Measurements from ENCODE around the gene CMPK1. TPM values are rescaled to one million over a fixed set of nuclear protein-coding genes. Genes with fewer than 3 reads are reported as not detected.

Gene CMPK1
- total and polyA plus RNA-seq, 2 of the 4 experiments (the other 2 are of a cell fraction) = 23.1 to 31.9 TPM

DNA sequence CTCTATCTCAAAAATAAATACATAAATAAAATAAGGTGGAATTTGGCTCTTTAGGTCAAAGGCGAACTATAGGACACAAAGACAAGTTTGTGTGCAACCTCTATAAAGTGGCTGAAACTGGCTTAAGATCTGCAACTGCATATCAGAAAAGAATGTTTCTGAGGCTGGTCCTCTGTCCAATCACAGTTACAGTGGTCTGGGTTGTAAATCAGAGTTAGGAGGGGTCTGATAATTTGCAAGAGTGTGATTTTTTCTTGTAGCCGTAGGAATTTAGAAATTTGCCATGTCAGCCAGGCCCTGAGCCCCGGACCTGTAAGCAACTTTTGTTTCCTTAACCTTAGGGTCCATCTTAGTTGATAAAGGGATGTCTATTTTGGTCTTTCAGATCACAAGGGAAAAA, 27.8 kb downstream of the CMPK1 start:
- ChIA-PET POLR2A (ENCODE audit: unreplicated experiment) (no interaction called here), CTCF (interaction anchor here (0.6 kb wide), 1 partner anchor 356 kb away, joined by 3 read pairs; no protein-coding TSS in a partner anchor)
- no peak for ATAC-seq (ENCODE audit: low read depth)
- no peaks in the 10 kb centered on the region for H3K9me3 ChIP-seq (ENCODE audit: control insufficient read depth, insufficient read depth, low read length)
- H4K8ac ChIP-seq (ENCODE audit: low read depth in 2 of 2, low read length in 2 of 2) = no peak overlapping the region
- no peak overlapping the region for H2BK20ac ChIP-seq (ENCODE audit: low read depth, low read length)
- no peak overlapping the region for H3K4me2 ChIP-seq (ENCODE audit: low read depth, low read length)
- H3K9ac ChIP-seq (ENCODE audit: low read depth, low read length) = no peak overlapping the region
- no peaks in the 10 kb centered on the region for H3K4me1 ChIP-seq (ENCODE audit: control insufficient read depth, insufficient read depth, low read length)
- H2BK15ac ChIP-seq (ENCODE audit: low read depth, low read length) = no peak overlapping the region
- no peak overlapping the region for H3K4ac ChIP-seq (ENCODE audit: low read depth, low read length)
- no peak overlapping the region for H3K14ac ChIP-seq (replicated peaks; ENCODE audit: low read depth, low read length)
- DNase-seq = no peak
- no TSS peak for BruUV-seq (replicated peaks)
- peaks cover 2% of the 10 kb centered on the region; the same call in 1 of the 2 replicates for H3K9me1 ChIP-seq (ENCODE audit: insufficient read depth, low read length)
- no peak overlapping the region for H2AK5ac ChIP-seq (ENCODE audit: low read depth, low read length)
- no peak overlapping the region for H3K27ac ChIP-seq (ENCODE audit: insufficient read depth, low read length)
- no peak overlapping the region for H3K18ac ChIP-seq (ENCODE audit: low read depth, low read length)
- H2AK9ac ChIP-seq (replicated peaks; ENCODE audit: low read depth, low read length, poor library complexity) = no peak overlapping the region
- intact Hi-C loops (cut with micrococcal nuclease) (no loop called here), dilution Hi-C loops (cut with HindIII; ENCODE audit: low sequenced_read_pairs, unreplicated experiment) (no loop called here), in situ Hi-C loops (cut with MboI; ENCODE audit: low sequenced_read_pairs) (no loop called here)
- H3K79me1 ChIP-seq (ENCODE audit: low read depth in 1 of 2, low read length in 2 of 2) = peaks cover 10 to 41% of the 10 kb centered on the region in 2 experiments
- no peak overlapping the region for H2BK5ac ChIP-seq (ENCODE audit: low read depth, low read length, poor library complexity, severe bottlenecking)
- no peaks in the 10 kb centered on the region for H3K27me3 ChIP-seq (ENCODE audit: control insufficient read depth, insufficient read depth, low read length)
- peaks cover 21% of the 10 kb centered on the region for H4K20me1 ChIP-seq (ENCODE audit: insufficient read depth, low read length)
- H3K23ac ChIP-seq (ENCODE audit: low read depth, low read length) = no peak overlapping the region
- no peak overlapping the region for H4K5ac ChIP-seq (ENCODE audit: low read depth, low read length)
- no peak overlapping the region for H3K56ac ChIP-seq (ENCODE audit: extremely low read depth, insufficient read depth, low read length)
- H2BK120ac ChIP-seq (ENCODE audit: low read depth, low read length) = no peak overlapping the region
- H3K36me3 ChIP-seq (ENCODE audit: control insufficient read depth, insufficient read depth, low read length) = peaks cover 3% of the 10 kb centered on the region
- H2AFZ ChIP-seq (replicated peaks; ENCODE audit: low read length, poor library complexity) = no peak overlapping the region
- TF ChIP-seq, protein P1, sequence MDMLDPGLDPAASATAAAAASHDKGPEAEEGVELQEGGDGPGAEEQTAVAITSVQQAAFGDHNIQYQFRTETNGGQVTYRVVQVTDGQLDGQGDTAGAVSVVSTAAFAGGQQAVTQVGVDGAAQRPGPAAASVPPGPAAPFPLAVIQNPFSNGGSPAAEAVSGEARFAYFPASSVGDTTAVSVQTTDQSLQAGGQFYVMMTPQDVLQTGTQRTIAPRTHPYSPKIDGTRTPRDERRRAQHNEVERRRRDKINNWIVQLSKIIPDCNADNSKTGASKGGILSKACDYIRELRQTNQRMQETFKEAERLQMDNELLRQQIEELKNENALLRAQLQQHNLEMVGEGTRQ (IDR thresholded peaks at IDR 0.05; ENCODE audit: low read depth, low read length) = no peak
- TF ChIP-seq RFX5 (IDR thresholded peaks at IDR 0.05; ENCODE audit: low read depth, low read length) = no peak
- no peak for TF ChIP-seq CHD1 (IDR thresholded peaks at IDR 0.05; ENCODE audit: low read depth, low read length)
- TF ChIP-seq RAD21 (IDR thresholded peaks at IDR 0.05; ENCODE audit: low read length) = no peak
- no peak for TF ChIP-seq MAFK (IDR thresholded peaks at IDR 0.05; ENCODE audit: low read depth, low read length)
- TF ChIP-seq MAZ (IDR thresholded peaks at IDR 0.05; ENCODE audit: borderline replicate concordance, low read depth, low read length) = no peak
- TF ChIP-seq RCOR1 (IDR thresholded peaks at IDR 0.05; ENCODE audit: insufficient replicate concordance, low read length) = no peak
- TF ChIP-seq, protein P2, sequence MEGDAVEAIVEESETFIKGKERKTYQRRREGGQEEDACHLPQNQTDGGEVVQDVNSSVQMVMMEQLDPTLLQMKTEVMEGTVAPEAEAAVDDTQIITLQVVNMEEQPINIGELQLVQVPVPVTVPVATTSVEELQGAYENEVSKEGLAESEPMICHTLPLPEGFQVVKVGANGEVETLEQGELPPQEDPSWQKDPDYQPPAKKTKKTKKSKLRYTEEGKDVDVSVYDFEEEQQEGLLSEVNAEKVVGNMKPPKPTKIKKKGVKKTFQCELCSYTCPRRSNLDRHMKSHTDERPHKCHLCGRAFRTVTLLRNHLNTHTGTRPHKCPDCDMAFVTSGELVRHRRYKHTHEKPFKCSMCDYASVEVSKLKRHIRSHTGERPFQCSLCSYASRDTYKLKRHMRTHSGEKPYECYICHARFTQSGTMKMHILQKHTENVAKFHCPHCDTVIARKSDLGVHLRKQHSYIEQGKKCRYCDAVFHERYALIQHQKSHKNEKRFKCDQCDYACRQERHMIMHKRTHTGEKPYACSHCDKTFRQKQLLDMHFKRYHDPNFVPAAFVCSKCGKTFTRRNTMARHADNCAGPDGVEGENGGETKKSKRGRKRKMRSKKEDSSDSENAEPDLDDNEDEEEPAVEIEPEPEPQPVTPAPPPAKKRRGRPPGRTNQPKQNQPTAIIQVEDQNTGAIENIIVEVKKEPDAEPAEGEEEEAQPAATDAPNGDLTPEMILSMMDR (conservative IDR thresholded peaks at IDR 0.05; ENCODE audit: low read depth, low read length) = no peak
- TF ChIP-seq, protein P3, sequence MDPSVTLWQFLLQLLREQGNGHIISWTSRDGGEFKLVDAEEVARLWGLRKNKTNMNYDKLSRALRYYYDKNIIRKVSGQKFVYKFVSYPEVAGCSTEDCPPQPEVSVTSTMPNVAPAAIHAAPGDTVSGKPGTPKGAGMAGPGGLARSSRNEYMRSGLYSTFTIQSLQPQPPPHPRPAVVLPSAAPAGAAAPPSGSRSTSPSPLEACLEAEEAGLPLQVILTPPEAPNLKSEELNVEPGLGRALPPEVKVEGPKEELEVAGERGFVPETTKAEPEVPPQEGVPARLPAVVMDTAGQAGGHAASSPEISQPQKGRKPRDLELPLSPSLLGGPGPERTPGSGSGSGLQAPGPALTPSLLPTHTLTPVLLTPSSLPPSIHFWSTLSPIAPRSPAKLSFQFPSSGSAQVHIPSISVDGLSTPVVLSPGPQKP (IDR thresholded peaks at IDR 0.05; ENCODE audit: borderline replicate concordance, low read depth, low read length) = no peak
- TF ChIP-seq SMC3 (IDR thresholded peaks at IDR 0.05; ENCODE audit: low read depth, low read length) = no peak
- no peak for TF ChIP-seq NFE2L2 (IDR thresholded peaks at IDR 0.05; ENCODE audit: low read depth, low read length)
- TF ChIP-seq CEBPB (IDR thresholded peaks at IDR 0.05; ENCODE audit: low read depth, low read length) = no peak
- TF ChIP-seq FOS (IDR thresholded peaks at IDR 0.05; ENCODE audit: low read depth, low read length) = no peak
- TF ChIP-seq POLR2A (IDR thresholded peaks at IDR 0.05; ENCODE audit: low read depth, low read length) = no peak
- TF ChIP-seq MXI1 (IDR thresholded peaks at IDR 0.05; ENCODE audit: borderline replicate concordance, low read depth, low read length) = no peak
- no peak for TF ChIP-seq BHLHE40 (IDR thresholded peaks at IDR 0.05; ENCODE audit: low read depth, low read length)
- no CpG with 5 or more reads among the region's 3 CpGs for WGBS, 2 experiments (ENCODE audit: extremely low coverage in 2 of 2, insufficient read length in 1 of 2)
- H4K91ac ChIP-seq (ENCODE audit: insufficient read depth, low read depth, low read length) = no peak overlapping the region
- no peak overlapping the region for H3K4me3 ChIP-seq (ENCODE audit: insufficient read depth, low read depth, low read length)
